Stimulated activated CD4-positive, alpha-beta T cell treated with anti-CD3 and anti-CD28 coated beads, Interleukin-15, amount 100 ng/mL, for 1 hour (primary cell): Measurements from ENCODE around the gene NUP210.

Experiments
- DNase-seq, 2 donors: peaks; one replicate each; pipeline ENCODE4 v3.0.0-alpha.2; 2020; ENCODE audit warnings: low read depth in 1 of 2, low spot score in 1 of 2

The NUP210 gene

GRCh38 chr3:13325892-13326443, 94.2 kb downstream of the NUP210 start:
- DNase-seq, result no peak

DNA sequence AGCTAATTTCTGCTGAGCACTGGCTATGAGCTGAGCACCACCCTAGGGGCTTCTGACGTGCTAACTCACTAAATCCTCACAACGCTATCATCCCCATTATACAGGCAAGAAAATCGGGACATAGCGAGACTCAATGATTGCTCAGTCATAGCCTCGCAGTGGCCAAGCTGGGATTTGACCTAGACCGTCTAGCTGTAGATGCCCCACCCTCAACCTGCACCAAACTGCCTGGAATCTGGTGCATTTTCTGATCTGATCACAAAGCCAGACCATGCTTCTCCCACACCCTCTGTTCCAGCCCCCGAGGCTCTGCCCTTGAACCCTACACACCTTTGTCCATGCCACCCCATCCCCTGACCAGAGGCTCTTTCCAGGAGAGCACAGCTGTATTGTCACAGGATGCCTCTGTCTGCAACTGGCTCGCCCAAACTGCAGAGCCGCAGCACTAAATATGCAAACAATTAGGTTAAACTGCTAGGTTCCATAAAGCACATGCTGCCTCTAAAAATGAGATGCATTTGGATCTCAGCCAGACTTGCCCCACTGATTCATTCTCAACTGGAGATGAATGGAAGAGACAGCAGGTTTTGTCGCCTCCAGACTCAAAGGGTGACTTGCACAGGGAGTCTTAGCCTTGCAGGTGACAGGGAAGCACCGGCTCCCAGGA, 95.2 kb downstream of the NUP210 start:
- no peak for DNase-seq

DNA sequence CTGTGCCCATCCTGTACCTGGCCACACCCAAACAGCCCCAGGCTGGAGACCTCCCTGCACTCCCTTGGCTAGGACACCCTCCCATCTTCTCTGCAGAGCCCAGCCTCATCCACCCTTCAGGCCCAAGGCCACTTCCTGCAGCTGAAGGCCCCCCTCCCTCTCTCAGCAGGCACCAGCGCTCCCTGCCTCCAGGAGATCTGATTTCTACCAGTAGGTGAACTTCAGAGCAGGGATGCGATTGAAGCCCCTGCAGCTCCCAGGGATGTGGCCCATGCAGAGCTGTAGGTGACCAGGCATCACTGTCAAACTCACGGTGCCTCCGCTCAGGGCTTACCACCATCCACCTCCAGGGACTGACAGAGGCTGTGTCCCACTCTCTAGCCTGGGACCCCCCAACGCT, 96.3 kb downstream of the NUP210 start:
- DNase-seq, result no peak

- DNase-seq, result no peak
Observed at GRCh38 chr3:13322324-13322723, 97.8 kb downstream of the NUP210 start.

DNA sequence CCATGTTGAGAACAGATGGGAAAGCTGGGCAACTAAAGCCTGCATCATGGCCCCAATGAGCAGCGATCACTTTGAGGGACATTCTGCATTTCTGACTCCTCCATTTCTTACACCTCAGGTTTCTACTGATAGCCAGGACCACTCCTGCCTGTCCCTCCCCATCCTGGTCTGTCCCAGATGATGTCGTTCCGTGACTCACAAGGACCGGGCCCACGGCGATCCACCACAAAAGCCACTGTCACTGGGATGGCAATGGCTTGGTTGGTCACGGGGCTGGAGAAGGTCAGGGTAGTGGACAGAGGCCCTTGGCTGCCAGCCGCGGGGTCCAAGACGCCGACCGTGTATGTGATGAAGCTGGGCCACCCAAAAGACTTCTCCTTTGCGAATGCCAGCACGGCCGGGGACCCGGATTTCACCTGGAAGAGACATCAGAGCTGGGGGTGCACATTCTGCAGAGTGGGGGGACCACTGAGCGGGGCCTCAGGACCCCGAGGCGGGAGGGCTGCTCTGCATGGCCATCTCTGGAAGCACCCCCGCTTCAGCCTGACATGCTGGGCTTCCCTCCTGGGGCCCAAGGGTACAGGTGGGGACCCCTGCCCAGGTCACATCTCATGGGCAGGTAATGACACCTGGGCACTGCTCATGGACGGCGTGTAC, 100.4 kb downstream of the NUP210 start:
- DNase-seq, result no peak

- no peak for DNase-seq
Observed at GRCh38 chr3:13318626-13319470, 101.3 kb downstream of the NUP210 start.

GRCh38 chr3:13317596-13318320, 102.4 kb downstream of the NUP210 start:
- no peak for DNase-seq

GRCh38 chr3:13316603-13317002, 103.5 kb downstream of the NUP210 start:
- DNase-seq, result no peak

DNA sequence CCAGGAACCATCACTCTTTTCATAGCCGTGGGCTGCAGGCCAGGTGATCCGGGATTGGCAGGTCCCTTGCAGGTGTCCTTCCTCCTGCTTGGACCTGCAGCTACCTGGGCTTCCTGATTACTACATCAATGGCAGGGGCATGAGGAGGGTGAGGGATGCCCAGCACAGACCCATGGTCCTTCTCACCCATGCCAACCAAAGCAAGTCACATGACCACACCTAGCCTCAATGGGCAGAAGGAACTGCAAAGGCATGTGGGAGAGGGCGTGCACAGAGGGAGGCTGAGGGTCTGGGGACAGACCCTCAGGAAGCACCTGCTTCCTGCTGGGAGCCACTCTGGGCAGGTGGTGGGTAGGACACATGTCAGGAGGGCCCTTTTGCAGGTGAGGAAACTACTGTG, 105.2 kb downstream of the NUP210 start:
- DNase-seq, result no peak

- DNase-seq, result no peak
Observed at GRCh38 chr3:13313813-13314212, 106.3 kb downstream of the NUP210 start.

- no peak for DNase-seq
Observed at GRCh38 chr3:13309004-13309403, 111.1 kb downstream of the NUP210 start.

DNA sequence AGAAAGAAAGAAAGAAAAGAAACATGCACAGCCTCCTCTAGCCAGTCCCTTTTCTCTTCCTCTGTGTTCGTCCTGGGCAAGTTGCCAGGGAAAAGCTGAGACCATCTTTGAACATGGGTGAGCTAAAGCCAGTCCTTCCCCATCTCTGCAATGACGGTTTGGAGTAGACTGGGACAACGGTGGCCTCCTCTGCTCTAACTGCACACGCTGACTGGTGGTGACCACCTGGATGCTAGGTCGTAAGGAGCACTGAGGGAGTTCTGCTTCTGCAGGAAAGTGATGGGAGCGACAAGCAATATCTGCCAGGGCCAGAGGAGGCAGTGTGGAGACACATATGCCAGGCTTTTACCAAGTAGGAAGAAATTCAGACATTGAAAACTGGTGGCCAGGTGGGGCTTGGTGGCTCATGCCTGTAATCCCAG, 111.7 kb downstream of the NUP210 start:
- DNase-seq, result no peak

DNA sequence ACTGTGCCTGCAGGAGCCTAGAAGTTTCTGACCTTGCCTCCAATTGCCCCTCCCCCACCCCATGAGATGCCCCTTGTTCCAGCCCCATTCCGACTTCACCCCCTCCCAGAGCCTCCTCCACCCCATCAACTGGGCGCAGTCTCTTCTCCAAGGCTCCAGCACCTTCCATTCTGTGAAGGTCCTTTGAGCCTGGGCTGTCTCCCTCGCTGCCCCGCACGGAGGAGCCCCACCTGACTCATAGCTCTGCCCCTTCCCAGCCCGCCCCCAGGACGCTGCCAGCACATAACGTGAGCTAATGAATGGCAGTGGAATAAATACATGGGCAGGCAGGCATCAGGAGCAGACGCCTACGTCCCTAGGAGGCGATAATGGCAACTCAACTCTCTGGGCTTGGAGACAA, 113.1 kb downstream of the NUP210 start:
- DNase-seq, result no peak

- no peak for DNase-seq
Observed at GRCh38 chr3:13305623-13306022, 114.5 kb downstream of the NUP210 start.

- no peak for DNase-seq
Observed at GRCh38 chr3:13303410-13303809, 116.7 kb downstream of the NUP210 start.

GRCh38 chr3:13301286-13301987, 118.7 kb downstream of the NUP210 start:
- DNase-seq, result no peak

DNA sequence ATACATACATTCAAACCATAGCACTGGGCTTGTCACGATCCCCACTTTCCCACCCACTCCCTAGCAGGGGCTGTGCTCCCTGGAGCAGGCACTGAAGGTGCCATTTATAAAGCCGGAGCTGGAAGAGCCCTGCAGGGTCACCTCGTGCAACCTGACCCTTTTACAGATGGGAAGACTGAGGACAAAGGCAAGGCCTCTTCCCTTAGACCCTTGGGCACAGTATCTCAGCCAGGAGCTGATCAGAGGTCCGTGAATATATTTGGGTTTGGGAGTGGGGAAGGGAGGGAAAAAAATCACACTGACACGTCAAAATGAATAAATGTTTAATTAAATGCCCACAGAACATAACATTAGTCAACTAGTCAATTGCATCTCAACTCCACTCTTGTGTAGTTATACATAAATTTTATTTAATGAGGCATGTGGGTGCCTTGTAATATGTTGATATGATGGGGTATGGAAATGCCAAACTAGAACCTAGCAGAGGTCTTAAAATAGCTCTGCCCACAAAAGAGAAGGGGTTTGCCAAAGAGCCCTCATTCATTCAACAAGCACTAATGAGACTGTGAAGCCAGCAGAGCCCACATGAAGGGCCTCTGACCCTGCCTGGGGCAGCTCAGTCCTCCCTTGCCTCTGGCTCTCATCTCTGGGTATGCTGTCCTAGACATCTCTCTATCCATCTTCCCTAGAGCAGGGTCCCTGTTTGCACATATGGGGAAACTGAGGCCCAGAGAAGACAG, 119.4 kb downstream of the NUP210 start:
- DNase-seq, result no peak

DNA sequence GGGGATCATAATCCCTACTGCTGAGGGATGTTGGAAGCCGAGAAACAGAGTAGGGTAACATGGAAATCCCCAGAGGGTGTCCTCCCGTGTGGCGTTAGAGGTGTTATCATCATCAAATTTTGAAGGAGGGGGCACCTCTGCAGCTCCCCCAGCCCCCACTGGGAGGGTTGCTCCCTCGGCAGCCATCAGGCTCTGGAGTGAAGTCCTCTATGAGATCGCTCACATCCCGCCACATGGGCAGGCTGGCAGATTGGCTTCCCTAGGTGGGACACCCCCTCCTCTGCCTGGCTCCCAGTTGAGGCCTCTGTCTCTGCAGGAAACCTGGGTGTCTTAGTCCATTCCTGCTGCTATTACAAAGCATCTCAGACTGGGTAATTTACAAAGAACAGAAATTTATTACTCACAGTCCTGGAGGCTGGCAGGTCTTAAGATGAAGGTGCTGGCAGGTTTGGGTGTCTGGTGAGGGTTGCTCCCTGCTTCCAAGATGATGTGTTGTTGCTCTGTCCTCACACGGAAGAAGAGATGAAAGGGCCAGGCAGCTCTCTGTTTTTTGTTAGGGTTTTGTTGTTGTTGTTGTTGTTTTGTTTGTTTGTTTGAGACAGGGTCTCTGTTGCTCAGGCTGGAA, 120.5 kb downstream of the NUP210 start:
- DNase-seq, result no peak

DNA sequence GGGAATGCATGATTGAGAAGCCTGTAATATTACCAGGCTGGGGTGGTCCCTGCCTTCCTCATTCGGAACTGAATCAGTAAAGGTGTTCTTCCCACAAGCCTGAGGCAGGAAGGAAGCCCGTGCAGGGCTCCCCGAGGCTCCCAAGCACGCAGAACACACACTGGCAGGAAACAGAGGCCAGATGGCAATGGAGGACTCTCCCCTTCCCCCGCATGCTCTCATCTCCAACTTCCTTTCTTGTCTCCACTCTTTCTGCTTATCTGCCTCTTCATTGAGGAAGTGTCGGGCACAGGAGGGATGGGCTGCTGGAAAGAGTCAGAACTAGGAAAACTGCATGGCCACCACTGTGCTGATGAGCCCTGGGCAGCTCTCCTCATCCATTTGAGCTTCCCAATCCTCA, 123.5 kb downstream of the NUP210 start:
- no peak for DNase-seq
